Retinal pigment epithelial cell (primary cell): ENCODE results near the gene FOXK2.

Experiments
- DNase-seq: peaks from one replicate; pipeline ENCODE4 v3.0.0-alpha.2; 2010; ENCODE audit warnings: low read depth
- H3K4me3 ChIP-seq: 2 replicates; pipeline ENCODE4 v1.5.1; 2011; ENCODE audit warnings: mild to moderate bottlenecking, low read length, control low read depth, moderate library complexity
- TF ChIP-seq, protein P1 (sequence below): conservative IDR thresholded peaks from 2 replicates; pipeline ENCODE4 v1.5.1; 2011; ENCODE audit warnings: low read depth, low read length, control low read depth, inconsistent platforms

FOXK2 gene

DNA sequence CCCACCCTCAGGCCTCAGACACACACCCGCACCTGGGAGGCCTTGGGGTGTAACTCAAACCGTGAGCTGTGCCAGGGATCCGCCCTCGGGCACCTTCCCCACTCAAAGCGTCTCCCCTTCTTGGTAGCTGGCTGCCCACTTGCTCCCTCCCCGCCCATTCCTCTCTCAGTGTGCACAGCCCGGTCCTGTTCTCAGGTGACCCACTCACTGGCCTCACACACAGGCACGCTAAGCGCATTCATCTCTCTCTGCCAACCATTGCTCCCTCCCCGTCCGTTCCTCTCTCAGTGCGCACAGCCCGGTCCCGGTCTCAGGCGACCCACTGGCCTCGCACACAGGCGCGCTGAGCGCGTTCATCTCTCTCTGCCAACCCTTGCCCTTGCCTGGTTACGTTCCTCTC lies 107.9 kb downstream of the FOXK2 start:
- TF ChIP-seq, protein P1, sequence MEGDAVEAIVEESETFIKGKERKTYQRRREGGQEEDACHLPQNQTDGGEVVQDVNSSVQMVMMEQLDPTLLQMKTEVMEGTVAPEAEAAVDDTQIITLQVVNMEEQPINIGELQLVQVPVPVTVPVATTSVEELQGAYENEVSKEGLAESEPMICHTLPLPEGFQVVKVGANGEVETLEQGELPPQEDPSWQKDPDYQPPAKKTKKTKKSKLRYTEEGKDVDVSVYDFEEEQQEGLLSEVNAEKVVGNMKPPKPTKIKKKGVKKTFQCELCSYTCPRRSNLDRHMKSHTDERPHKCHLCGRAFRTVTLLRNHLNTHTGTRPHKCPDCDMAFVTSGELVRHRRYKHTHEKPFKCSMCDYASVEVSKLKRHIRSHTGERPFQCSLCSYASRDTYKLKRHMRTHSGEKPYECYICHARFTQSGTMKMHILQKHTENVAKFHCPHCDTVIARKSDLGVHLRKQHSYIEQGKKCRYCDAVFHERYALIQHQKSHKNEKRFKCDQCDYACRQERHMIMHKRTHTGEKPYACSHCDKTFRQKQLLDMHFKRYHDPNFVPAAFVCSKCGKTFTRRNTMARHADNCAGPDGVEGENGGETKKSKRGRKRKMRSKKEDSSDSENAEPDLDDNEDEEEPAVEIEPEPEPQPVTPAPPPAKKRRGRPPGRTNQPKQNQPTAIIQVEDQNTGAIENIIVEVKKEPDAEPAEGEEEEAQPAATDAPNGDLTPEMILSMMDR: no peak
- DNase-seq: no peak
- H3K4me3 ChIP-seq: no peak overlapping the region

DNA sequence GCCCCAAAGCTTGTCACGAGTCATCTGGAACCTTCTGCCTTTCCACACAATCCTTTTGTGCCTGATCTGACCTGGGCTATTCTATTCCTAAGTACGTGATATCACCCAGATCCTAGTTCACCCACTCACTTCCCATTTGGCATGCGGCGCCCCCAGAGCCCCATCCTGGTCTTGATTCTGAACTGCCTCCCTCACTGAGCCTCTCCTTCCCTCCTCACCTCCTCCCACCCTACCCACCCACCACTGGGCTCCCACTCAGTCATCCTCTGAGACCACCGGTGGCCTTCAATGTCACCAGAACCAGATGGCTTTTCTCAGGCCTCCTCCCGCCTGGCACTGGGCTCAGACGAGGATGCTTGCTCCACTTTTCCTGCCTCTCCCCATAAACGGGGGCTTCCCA lies 110.2 kb downstream of the FOXK2 start:
- DNase-seq: no peak
- TF ChIP-seq, protein P1: no peak

DNA sequence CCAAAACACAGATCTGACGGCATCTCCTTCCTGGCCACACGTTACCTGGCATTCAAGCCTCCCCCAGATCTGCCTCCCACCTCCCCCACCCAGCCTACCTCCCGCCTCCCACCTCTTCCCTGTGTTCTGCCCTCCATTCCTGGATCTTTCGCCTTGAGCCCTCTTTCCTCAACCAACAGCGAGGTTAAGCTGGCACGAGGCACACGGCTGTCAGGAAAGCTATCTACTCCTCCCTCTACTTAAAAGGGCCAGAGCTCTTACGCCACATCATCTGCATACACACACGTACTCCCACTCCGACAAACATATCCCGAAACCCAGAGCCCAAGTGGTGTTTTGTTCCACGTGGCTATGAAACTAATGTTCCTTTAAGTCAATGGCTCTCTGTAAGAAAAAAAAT lies 110.7 kb downstream of the FOXK2 start:
- TF ChIP-seq, protein P1: no peak
- no peak for DNase-seq
- H3K4me3 ChIP-seq: no peak overlapping the region

More for the DNA sequence above, 110.2 kb downstream of the FOXK2 start:
- H3K4me3 ChIP-seq: no peak overlapping the region

DNA sequence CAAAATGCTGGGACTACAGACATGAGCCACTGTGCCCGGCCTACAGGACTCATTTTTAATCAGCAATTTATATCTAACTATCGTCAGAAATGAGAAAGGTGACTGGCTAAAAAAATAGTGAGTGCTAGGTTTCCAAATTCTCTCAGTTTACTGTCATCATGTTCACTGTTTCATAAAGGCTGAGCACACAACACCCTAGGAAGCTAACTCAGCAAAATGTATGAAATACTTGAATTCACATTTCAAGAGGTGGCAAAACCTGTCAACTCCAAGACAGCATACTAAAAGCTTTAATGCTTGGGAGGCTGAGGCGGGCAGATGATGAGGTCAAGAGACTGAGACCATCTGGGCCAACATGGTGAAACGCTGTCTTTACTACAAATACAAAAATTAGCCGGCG lies 112.0 kb downstream of the FOXK2 start:
- TF ChIP-seq, protein P1: no peak
- no peak for DNase-seq
- H3K4me3 ChIP-seq: no peak overlapping the region

DNA sequence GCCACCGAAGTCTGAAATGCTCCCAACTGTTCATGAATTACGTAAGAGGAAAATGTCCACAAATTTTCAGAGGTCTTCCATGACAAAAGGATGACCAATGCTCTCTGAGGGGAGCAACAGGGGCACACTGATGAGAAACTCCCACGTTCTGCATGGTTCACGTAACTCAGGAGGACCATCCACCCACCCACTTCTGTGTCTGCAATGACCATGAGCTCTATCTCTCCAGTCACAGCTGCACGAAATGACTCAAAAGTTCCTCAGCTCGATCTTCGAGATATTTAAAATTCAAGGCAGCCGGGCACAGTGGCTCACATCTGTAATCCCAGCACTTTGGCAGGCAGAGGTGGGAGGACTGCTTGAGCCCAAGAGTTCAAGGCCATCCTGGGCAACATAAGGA lies 112.9 kb downstream of the FOXK2 start:
- TF ChIP-seq, protein P1: no peak
- DNase-seq: no peak
- H3K4me3 ChIP-seq: no peak overlapping the region

DNA sequence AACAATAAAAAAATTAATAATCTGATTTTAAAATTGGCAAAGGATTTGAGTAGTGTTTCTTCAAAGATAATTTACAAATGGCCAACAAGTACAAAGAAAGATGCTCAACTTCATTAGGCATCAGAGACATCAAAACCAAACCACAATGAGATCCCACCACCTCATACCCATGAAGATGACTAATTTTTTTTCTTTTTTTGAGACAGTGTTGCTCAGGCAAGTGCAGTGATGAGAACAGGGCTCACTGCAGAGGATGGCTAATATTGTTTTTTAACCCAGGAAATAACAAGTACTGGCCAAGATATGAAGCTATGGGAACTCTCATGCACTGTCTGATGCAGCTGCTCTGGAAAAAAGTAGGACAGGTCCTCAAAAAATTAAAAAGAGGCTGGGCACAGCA lies 113.8 kb downstream of the FOXK2 start:
- no peak overlapping the region for H3K4me3 ChIP-seq
- TF ChIP-seq, protein P1: no peak
- DNase-seq: no peak

DNA sequence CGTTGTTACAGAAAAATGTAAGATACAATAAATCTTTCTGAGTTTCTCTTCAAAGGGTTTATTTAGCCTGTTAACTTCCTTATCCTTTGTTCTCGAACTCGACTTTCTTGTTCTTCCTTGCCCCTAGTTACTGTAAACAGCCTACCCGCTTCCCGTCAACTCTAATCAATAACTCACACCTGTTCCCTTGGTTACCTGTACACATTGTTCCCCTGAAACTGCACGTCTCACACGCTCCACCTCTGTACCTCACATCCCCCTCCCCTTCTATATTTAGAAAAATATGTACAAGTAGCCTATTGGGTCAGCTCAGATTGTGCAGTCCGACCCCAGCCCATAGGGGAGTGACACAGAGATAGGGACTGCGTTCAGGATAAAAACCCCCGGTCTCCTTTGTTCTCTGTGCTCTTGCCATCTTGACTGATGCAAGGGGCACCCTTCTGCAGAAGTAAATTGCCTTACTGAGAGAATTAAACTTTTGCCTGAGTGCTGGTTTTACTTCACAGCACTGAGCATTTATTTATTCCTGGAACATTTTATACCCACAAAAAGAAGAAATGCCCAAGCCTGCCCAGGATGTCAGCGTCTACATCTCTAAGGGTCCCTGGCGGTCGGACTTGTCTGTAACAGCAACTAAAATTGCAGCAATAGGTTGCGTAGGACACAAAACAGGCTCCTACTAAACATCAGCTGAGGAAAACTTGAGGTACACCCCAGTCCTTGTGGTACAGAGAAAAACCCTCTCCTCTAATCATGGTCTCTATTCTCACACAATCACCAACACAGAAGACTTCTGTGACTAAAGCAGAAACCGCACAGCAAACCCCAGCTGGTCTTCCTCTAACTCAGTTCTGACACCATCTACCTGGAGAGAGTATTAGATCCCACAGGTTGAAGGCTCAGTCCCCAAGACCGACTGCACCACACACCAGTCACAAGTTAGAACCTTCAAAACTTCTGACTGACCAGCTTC lies 117.4 kb downstream of the FOXK2 start:
- TF ChIP-seq, protein P1: no peak
- no peak for DNase-seq
- H3K4me3 ChIP-seq: no peak overlapping the region
